ENCODE measurements around the gene SLC25A28.

The SLC25A28 gene

GRCh38 chr10:99590799-99591198 lies 29.4 kb downstream of the SLC25A28 start:
- DNase-seq (ENCODE audit: low read depth in 2 of 2, low spot score in 1 of 2) = no peak

GRCh38 chr10:99583687-99584086 lies 36.6 kb downstream of the SLC25A28 start:
- DNase-seq (ENCODE audit: low read depth in 2 of 2, low spot score in 1 of 2) = no peak

- no peak for DNase-seq (ENCODE audit: low read depth in 2 of 2, low spot score in 1 of 2)
These were observed 37.9 kb downstream of the SLC25A28 start for GRCh38 chr10:99582255-99582770.

- DNase-seq (ENCODE audit: low read depth in 2 of 2, low spot score in 1 of 2) = no peak
These were observed 40.3 kb downstream of the SLC25A28 start for GRCh38 chr10:99579971-99580370.

GRCh38 chr10:99573790-99574189 lies 46.4 kb downstream of the SLC25A28 start:
- DNase-seq (ENCODE audit: low read depth in 2 of 2, low spot score in 1 of 2) = no peak

GRCh38 chr10:99571816-99572215 lies 48.4 kb downstream of the SLC25A28 start:
- no peak for DNase-seq (ENCODE audit: low read depth in 2 of 2, low spot score in 1 of 2)

GRCh38 chr10:99569961-99570360 lies 50.3 kb downstream of the SLC25A28 start:
- DNase-seq (ENCODE audit: low read depth in 2 of 2, low spot score in 1 of 2) = no peak

- DNase-seq (ENCODE audit: low read depth in 2 of 2, low spot score in 1 of 2) = no peak
These were observed 50.8 kb downstream of the SLC25A28 start for GRCh38 chr10:99569253-99569939.

GRCh38 chr10:99565166-99565565 lies 55.1 kb downstream of the SLC25A28 start:
- no peak for DNase-seq (ENCODE audit: low read depth in 2 of 2, low spot score in 1 of 2)

- DNase-seq (ENCODE audit: low read depth in 2 of 2, low spot score in 1 of 2) = no peak
These were observed 55.9 kb downstream of the SLC25A28 start for GRCh38 chr10:99564361-99564760.

GRCh38 chr10:99562631-99563030 lies 57.6 kb downstream of the SLC25A28 start:
- no peak for DNase-seq (ENCODE audit: low read depth in 2 of 2, low spot score in 1 of 2)

Measured in stimulated activated CD8-positive, alpha-beta memory T cell treated with anti-CD3 and anti-CD28 coated beads, Interleukin-4, amount 100 ng/mL, for 1 hour (primary cell).